Stimulated activated CD4-positive, alpha-beta T cell treated with anti-CD3 and anti-CD28 coated beads, TNF-alpha, amount 100 ng/mL, for 24 hours (primary cell): ENCODE results near the gene PIP5KL1.

ENCODE experiments used
- DNase-seq, 3 experiments: peaks; one replicate each; pipeline ENCODE4 v3.0.0-alpha.2; 2020; ENCODE audit warnings: low read depth in 3 of 3

Gene PIP5KL1

GRCh38 chr9:127930231-127931091, at the start of gene PIP5KL1:
TSS of gene PIP5KL1 (minus strand) at chr9:127930777. CDS start at chr9:127930752, 25 bp downstream.
- peak; percentile 37 to 70 (median 46) for DNase-seq

- DNase-seq, result no peak
Observed at GRCh38 chr9:127980060-127980705, 49.6 kb upstream of the PIP5KL1 start.

GRCh38 chr9:127979333-127980059, 48.9 kb upstream of the PIP5KL1 start:
- DNase-seq, result no peak

GRCh38 chr9:127979015-127979332, 48.4 kb upstream of the PIP5KL1 start:
- DNase-seq, result no peak

- no peak for DNase-seq
Observed at GRCh38 chr9:127977884-127978647, 47.5 kb upstream of the PIP5KL1 start.

GRCh38 chr9:127977009-127977883, 46.7 kb upstream of the PIP5KL1 start:
- no peak for DNase-seq

- DNase-seq, result no peak
Observed at GRCh38 chr9:127976498-127976897, 45.9 kb upstream of the PIP5KL1 start.

- DNase-seq, result no peak
Observed at GRCh38 chr9:127975376-127976315, 45.1 kb upstream of the PIP5KL1 start.

GRCh38 chr9:127974769-127975261, 44.2 kb upstream of the PIP5KL1 start:
- DNase-seq, result no peak

- no peak for DNase-seq
Observed at GRCh38 chr9:127974001-127974768, 43.6 kb upstream of the PIP5KL1 start.

GRCh38 chr9:127973169-127974000, 42.8 kb upstream of the PIP5KL1 start:
- DNase-seq, result no peak

- DNase-seq, result no peak
Observed at GRCh38 chr9:127972236-127972871, 41.8 kb upstream of the PIP5KL1 start.

GRCh38 chr9:127971357-127972235, 41.0 kb upstream of the PIP5KL1 start:
- DNase-seq, result no peak

- DNase-seq, result peak; percentile 47 to 69 (median 67)
Observed at GRCh38 chr9:127970401-127971313, 40.1 kb upstream of the PIP5KL1 start.

GRCh38 chr9:127968700-127969383, 38.3 kb upstream of the PIP5KL1 start:
- no peak for DNase-seq
